ENCODE measurements around the gene CRLF1. TPM values are rescaled to one million over a fixed set of nuclear protein-coding genes. Genes with fewer than 3 reads are reported as not detected.

Gene CRLF1
- total RNA-seq, 1 experiment from 2014 or later: 16.2 TPM

- Histone ChIP-seq H4K91ac (ENCODE audit: insufficient read length, low read depth, low read length) (no peak overlapping the region), H2BK15ac (ENCODE audit: low read depth, low read length) (no peak overlapping the region), H3K23ac (ENCODE audit: insufficient read length, low read depth, low read length) (no peak overlapping the region), H4K20me1 (ENCODE audit: control insufficient read depth, insufficient read depth, insufficient read length) (no peaks in the 10 kb centered on the region), H3K56ac (ENCODE audit: insufficient read length, low read depth, low read length) (no peak overlapping the region), H3K79me2 (ENCODE audit: insufficient read depth, low read length) (no peaks in the 10 kb centered on the region), H2AFZ (ENCODE audit: low read length) (no peak overlapping the region), H3K23me2 (ENCODE audit: insufficient read length, low read depth, low read length, poor library complexity, severe bottlenecking) (peaks cover 22% of the 10 kb centered on the region), H3T11ph (ENCODE audit: low read length) (no peak overlapping the region), H2AK5ac (ENCODE audit: insufficient read length, low read length) (no peak overlapping the region), H2BK20ac (ENCODE audit: low read depth, low read length, poor library complexity, severe bottlenecking) (no peak overlapping the region), H2BK12ac (ENCODE audit: insufficient read length, low read depth, low read length) (no peak overlapping the region), H4K5ac (ENCODE audit: insufficient read length, low read depth, low read length) (no peak overlapping the region), H2BK120ac (ENCODE audit: low read depth, low read length, poor library complexity, severe bottlenecking) (no peak overlapping the region), H2BK5ac (ENCODE audit: insufficient read length, low read length) (no peak overlapping the region), H3K4me1 (ENCODE audit: insufficient read depth, low read length) (peaks cover 3% of the 10 kb centered on the region; the same call in 1 of the 2 replicates), H3K9me3 (ENCODE audit: control insufficient read depth, low read depth, low read length) (no peaks in the 10 kb centered on the region), H3K4ac (ENCODE audit: low read depth, low read length) (no peak overlapping the region), H3K9ac (ENCODE audit: extremely low read depth, insufficient read length, low read length) (no peak overlapping the region), H3K79me1 (ENCODE audit: insufficient read depth, low read depth, low read length, poor library complexity, severe bottlenecking) (no peaks in the 10 kb centered on the region), H3K27me3 (ENCODE audit: insufficient read depth, low read length) (peaks cover 32% of the 10 kb centered on the region), H4K8ac (replicated peaks; ENCODE audit: insufficient read length, low read depth, low read length) (no peak overlapping the region), H3K27ac (ENCODE audit: insufficient read length, low read depth, low read length) (no peak overlapping the region), H3K14ac (ENCODE audit: insufficient read depth, low read length) (no peak overlapping the region), H3K18ac (ENCODE audit: insufficient read length, low read depth, low read length) (no peak overlapping the region), H3K4me2 (ENCODE audit: insufficient read depth, insufficient read length, low read length) (no peak overlapping the region)
- Mint-ChIP-seq H3K4me1 (peaks cover 16 to 23% of the 10 kb centered on the region in 2 experiments), H3K4me3 (no peak overlapping the region), H3K9me3 (peaks cover 6% of the 10 kb centered on the region in 2 experiments; a peak in 4 of 5 replicates), H3K36me3 (ENCODE audit: insufficient read depth in 1 of 3, low read depth in 3 of 3) (peaks cover 0 to 7% (median 4%) of the 10 kb centered on the region in 3 experiments; a peak in 5 of 7 replicates), H3K27ac (no peak overlapping the region), H3K27me3 (ENCODE audit: low read depth) (peaks cover 77% of the 10 kb centered on the region)
- no peak for DNase-seq
- WGBS (ENCODE audit: extremely low coverage, insufficient read length, low lambda C conversion rate): no CpG with 5 or more reads among the region's 3 CpGs
- no peak for TF ChIP-seq CTCF (conservative IDR thresholded peaks at IDR 0.05)
Measured at GRCh38 chr19:18616023-18616422, 9.4 kb upstream of the CRLF1 start.

All from H9 (cell line).